B cell (primary cell): ENCODE measurements around the gene SLC9A5. TPM values are rescaled to one million over a fixed set of nuclear protein-coding genes. Genes with fewer than 3 reads are reported as not detected.

Experiments used
- ATAC-seq: fragments of 200-7000 bp; cut with Tn5 transposase; one replicate; pipeline ENCODE4 v1.10.0; 2021; ENCODE audit warnings: low read depth, mild to moderate bottlenecking, moderate number of reproducible peaks, moderate library complexity
- CTCF ChIA-PET: fragments of 350-600 bp; sonication (Branson Sonifier 250); formaldehyde crosslinking; loops from one replicate; lab custom pipeline; 2021; ENCODE audit warnings: antibody characterized with exemption, inconsistent platforms; lab: Charles Lee
- POLR2A ChIA-PET: fragments of 350-600 bp; sonication (Branson Sonifier 250); formaldehyde crosslinking; loops from one replicate; lab custom pipeline; 2021; ENCODE audit warnings: antibody characterized with exemption; lab: Charles Lee
- DNase-seq: peaks from one replicate; pipeline ENCODE4 v3.0.0; 2013
- H2AFZ ChIP-seq: 2 replicates; pipeline ENCODE4 v1.6.1; 2012; ENCODE audit warnings: mild to moderate bottlenecking, low read depth, low read length; ENCODE audit not compliant: insufficient read depth, poor library complexity, severe bottlenecking
- H3K27ac ChIP-seq, 2 donors: 1 replicate in 1 of 2; 2 replicates in 1 of 2; pipeline ENCODE4 v1.5.1; 2012 to 2013; ENCODE audit warnings: low read length in 2 of 2, mild to moderate bottlenecking in 2 of 2, moderate library complexity in 1 of 2
- H3K27me3 ChIP-seq, 4 experiments: fragments of 200-600 bp in 1 of 4; sonication (generic) in 1 of 4; replicated peaks in 1 of 4; 1 replicate in 2 of 4; 2 replicates in 2 of 4; pipeline versions ENCODE4 v1.6.1 to v1.7.0; 2013 to 2016; ENCODE audit warnings: low read length in 3 of 4, mild to moderate bottlenecking in 2 of 4, mixed read lengths in 1 of 4, moderate library complexity in 1 of 4; ENCODE audit not compliant: insufficient read depth in 4 of 4, control insufficient read depth in 3 of 4; ENCODE audit errors: control extremely low read depth in 1 of 4
- H3K36me3 ChIP-seq, 2 experiments: replicated peaks in 1 of 2; 1 replicate in 1 of 2; 2 replicates in 1 of 2; pipeline versions ENCODE4 v1.6.1 to v1.7.1; 2013; ENCODE audit warnings: low read length in 1 of 2; ENCODE audit not compliant: insufficient read depth in 2 of 2, control insufficient read depth in 1 of 2; ENCODE audit errors: control extremely low read depth in 1 of 2, extremely low read depth in 1 of 2
- H3K4me1 ChIP-seq, 2 donors: fragments of 200-600 bp in 1 of 2; sonication (generic) in 1 of 2; 1 replicate in 1 of 2; 2 replicates in 1 of 2; pipeline versions ENCODE4 v1.5.1 to v1.6.1; 2013 to 2017; ENCODE audit warnings: low read length in 2 of 2; ENCODE audit not compliant: control insufficient read depth in 2 of 2, insufficient read depth in 2 of 2
- H3K4me2 ChIP-seq: replicated peaks from 2 replicates; pipeline ENCODE3; 2012; ENCODE audit warnings: mild to moderate bottlenecking, low read depth, low read length; ENCODE audit not compliant: poor library complexity, severe bottlenecking
- H3K4me3 ChIP-seq, 5 experiments: fragments of 200-600 bp in 1 of 5; sonication (generic) in 1 of 5; 1 replicate in 3 of 5; 2 replicates in 2 of 5; pipeline versions ENCODE4 v1.5.1 to v1.7.0; 2011 to 2016; ENCODE audit warnings: low read length in 4 of 5, mild to moderate bottlenecking in 4 of 5, low read depth in 2 of 5, control low read depth in 1 of 5, moderate library complexity in 1 of 5; ENCODE audit not compliant: insufficient read depth in 1 of 5; ENCODE audit errors: control extremely low read depth in 1 of 5, extremely low read depth in 1 of 5
- H3K79me2 ChIP-seq: fragments of 200-600 bp; sonication (generic); one replicate; pipeline ENCODE4 v1.6.0; 2016; ENCODE audit warnings: low read length; ENCODE audit not compliant: control insufficient read depth, insufficient read depth
- H3K9ac ChIP-seq: fragments of 200-600 bp; sonication (generic); 2 replicates; pipeline ENCODE4 v1.6.1; 2017; ENCODE audit warnings: mild to moderate bottlenecking, low read length, moderate library complexity
- H3K9me3 ChIP-seq, 3 donors: one replicate each; pipeline versions ENCODE4 v1.6.1 to v1.7.1; 2013; ENCODE audit warnings: low read length in 2 of 3; ENCODE audit not compliant: control insufficient read depth in 2 of 3, insufficient read depth in 1 of 3; ENCODE audit errors: control extremely low read depth in 1 of 3
- H4K20me1 ChIP-seq: 2 replicates; pipeline ENCODE4 v1.6.0; 2012; ENCODE audit warnings: mild to moderate bottlenecking, low read length; ENCODE audit not compliant: insufficient read depth, control insufficient read depth, poor library complexity, severe bottlenecking
- H3K27ac Mint-ChIP-seq: one replicate; pipeline ENCODE4 v1.8.0; 2021; ENCODE audit warnings: mixed read lengths
- H3K27me3 Mint-ChIP-seq: one replicate; pipeline ENCODE4 v1.8.0; 2021; ENCODE audit warnings: mixed read lengths
- H3K4me1 Mint-ChIP-seq: one replicate; pipeline ENCODE4 v1.8.0; 2021; ENCODE audit warnings: mixed read lengths
- H3K4me3 Mint-ChIP-seq: one replicate; pipeline ENCODE4 v1.8.0; 2021; ENCODE audit warnings: mixed read lengths
- H3K9me3 Mint-ChIP-seq: one replicate; pipeline ENCODE4 v1.8.0; 2022; ENCODE audit warnings: mixed read lengths; ENCODE audit not compliant: insufficient read depth
- EZH2 ChIP-seq: IDR thresholded peaks from 2 replicates; pipeline ENCODE4 v1.6.1; 2012; ENCODE audit warnings: borderline replicate concordance, low read depth, mild to moderate bottlenecking, moderate library complexity, low read length; ENCODE audit not compliant: insufficient read depth, poor library complexity, severe bottlenecking
- WGBS: methylation state at CpG from one replicate; pipeline ENCODE4 v1.1.5; 2013; ENCODE audit warnings: missing lambda C conversion rate; ENCODE audit not compliant: insufficient coverage; 5-methylcytosine and 5-hydroxymethylcytosine counted together
- intact Hi-C: fragments of 100-400 bp; cut with micrococcal nuclease; formaldehyde crosslinking; loops from one replicate; pipeline ENCODE4 v1.10.0; 2022
- polyA plus RNA-seq: library from polyadenylated mRNA; depleted of rRNA; stranded (reverse); fragments of >200 nt; gene quantifications from 2 replicates; pipeline ENCODE4 v1.2.3, GENCODE V29; 2012
- total RNA-seq, 2 donors: library from RNA; stranded (reverse); fragments of 120-200 nt in 1 of 2; gene quantifications; 1 replicate in 1 of 2; 2 replicates in 1 of 2; pipeline versions ENCODE4 v1.2.3 to v1.2.4, GENCODE V29; 2013 to 2022
- TF ChIP-seq, protein P1 (sequence below): fragments of 200-600 bp; IDR thresholded peaks from one replicate; pipeline ENCODE4 v1.8.0; 2022; ENCODE audit warnings: antibody characterized with exemption, mild to moderate bottlenecking

SLC9A5 gene
- total and polyA plus RNA-seq, 2 donors (not counting 1 experiment from before 2014, with no cell fraction given), result 1.7 TPM

DNA sequence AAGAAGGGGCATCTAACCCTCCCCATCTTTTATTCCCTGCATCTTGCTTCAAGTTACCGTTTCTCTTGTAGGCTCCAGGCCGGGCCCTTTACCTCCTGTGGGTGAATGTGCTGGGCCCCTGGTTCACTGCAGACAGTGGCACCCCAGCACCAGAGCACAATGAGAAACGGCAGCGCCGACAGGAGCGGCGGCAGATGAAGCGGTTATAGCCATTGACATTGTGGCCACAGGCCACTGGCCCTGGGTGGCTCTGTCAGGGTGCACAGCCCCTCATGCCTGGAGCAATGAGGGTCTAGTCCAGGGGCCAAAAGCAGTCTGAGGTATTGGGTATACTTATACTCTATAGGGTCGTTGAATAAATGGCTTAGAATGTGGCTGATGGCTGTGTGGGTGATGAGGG is 19.9 kb upstream of the SLC9A5 start:
- Mint-ChIP-seq H3K27me3 (no peaks in the 10 kb centered on the region), H3K4me3 (peak overlapping the region; percentile 39), H3K9me3 (no peaks in the 10 kb centered on the region), H3K4me1 (peaks cover 29% of the 10 kb centered on the region), H3K27ac (peak overlapping the region; percentile 10)
- peaks cover 15 to 22% of the 10 kb centered on the region in 2 donors for H3K4me1 ChIP-seq
- ChIA-PET POLR2A (interaction anchor here (0.7 kb wide), 1 partner anchor 16 kb away, joined by 3 read pairs; no protein-coding TSS in a partner anchor), CTCF (interaction anchor here (0.6 to 4.2 kb wide), 2 partner anchors 16 to 549 kb away, joined by 3 to 33 read pairs; no protein-coding TSS in a partner anchor)
- intact Hi-C loops, result no loop called here
- no peak overlapping the region for H3K4me3 ChIP-seq
- H3K9ac ChIP-seq, result no peak overlapping the region
- H4K20me1 ChIP-seq, result peaks cover 19% of the 10 kb centered on the region
- ATAC-seq (no peak), DNase-seq (no peak)
- H3K79me2 ChIP-seq, result peaks cover 17% of the 10 kb centered on the region
- WGBS, result 95% methylated on average over 9 of the region's 9 CpGs
- H3K27ac ChIP-seq, result no peak overlapping the region
- peaks cover 0 to 35% of the 10 kb centered on the region in 2 experiments for H3K36me3 ChIP-seq
- TF ChIP-seq, protein P1, sequence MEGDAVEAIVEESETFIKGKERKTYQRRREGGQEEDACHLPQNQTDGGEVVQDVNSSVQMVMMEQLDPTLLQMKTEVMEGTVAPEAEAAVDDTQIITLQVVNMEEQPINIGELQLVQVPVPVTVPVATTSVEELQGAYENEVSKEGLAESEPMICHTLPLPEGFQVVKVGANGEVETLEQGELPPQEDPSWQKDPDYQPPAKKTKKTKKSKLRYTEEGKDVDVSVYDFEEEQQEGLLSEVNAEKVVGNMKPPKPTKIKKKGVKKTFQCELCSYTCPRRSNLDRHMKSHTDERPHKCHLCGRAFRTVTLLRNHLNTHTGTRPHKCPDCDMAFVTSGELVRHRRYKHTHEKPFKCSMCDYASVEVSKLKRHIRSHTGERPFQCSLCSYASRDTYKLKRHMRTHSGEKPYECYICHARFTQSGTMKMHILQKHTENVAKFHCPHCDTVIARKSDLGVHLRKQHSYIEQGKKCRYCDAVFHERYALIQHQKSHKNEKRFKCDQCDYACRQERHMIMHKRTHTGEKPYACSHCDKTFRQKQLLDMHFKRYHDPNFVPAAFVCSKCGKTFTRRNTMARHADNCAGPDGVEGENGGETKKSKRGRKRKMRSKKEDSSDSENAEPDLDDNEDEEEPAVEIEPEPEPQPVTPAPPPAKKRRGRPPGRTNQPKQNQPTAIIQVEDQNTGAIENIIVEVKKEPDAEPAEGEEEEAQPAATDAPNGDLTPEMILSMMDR, result no peak
- no peak for TF ChIP-seq EZH2
- no peaks in the 10 kb centered on the region for H3K27me3 ChIP-seq
- no peak overlapping the region for H2AFZ ChIP-seq
- H3K9me3 ChIP-seq, result no peaks in the 10 kb centered on the region
- no peak overlapping the region for H3K4me2 ChIP-seq

DNA sequence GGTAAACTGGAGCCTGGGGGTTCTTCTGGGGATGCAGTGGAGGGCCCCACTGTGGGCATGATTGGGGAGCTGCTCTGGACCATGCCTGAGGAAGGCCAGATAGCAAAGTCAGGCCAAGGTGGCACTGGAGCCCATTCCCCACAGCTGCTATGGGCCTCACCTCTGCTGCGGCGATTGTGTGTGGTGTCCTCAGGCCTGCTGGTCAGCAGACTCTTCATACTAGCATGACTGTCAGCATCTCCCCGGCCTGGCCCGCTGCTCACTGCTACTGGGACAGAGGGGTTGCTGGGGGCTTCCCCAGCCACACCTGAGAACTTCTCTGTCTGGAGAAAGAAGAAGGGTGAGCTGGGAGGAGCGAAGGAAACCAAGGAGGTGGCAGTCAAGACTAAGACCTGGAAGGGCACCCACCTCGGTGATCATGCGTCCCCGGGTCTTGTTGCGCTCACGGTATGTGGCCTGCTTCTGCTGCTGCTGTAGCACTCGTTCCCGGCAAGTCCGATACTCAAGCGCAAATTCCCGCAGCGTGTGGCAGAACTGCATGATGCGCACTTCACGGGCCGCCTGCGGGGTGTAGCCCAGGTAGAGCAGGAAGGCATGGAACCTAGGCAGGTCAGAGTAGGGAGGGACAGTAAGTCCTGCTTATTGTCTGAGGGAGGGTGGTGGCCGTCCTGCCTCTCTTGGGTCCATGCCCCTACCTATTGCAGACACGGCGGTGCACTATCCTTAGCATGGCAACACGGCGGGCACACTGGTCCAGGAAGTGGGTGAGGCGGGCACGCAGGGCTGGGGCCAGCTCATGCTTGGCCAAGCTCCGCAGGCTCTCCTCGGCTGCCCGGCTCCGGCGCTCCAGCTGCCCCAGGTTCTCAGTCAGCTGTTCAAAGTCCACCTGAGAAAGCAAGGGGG is 18.6 kb upstream of the SLC9A5 start:
- Histone ChIP-seq H3K4me1 (peaks cover 15 to 22% of the 10 kb centered on the region in 2 donors), H3K79me2 (peaks cover 17% of the 10 kb centered on the region), H3K27ac (no peak overlapping the region), H3K4me2 (no peak overlapping the region), H3K27me3 (no peaks in the 10 kb centered on the region), H4K20me1 (peaks cover 19% of the 10 kb centered on the region), H3K9ac (no peak overlapping the region), H3K36me3 (peaks cover 0 to 41% of the 10 kb centered on the region in 2 experiments), H2AFZ (no peak overlapping the region), H3K9me3 (no peaks in the 10 kb centered on the region), H3K4me3 (no peak overlapping the region)
- POLR2A ChIA-PET, result no interaction called here
- intact Hi-C loops, result no loop called here
- WGBS, result 96% methylated on average over 32 of the region's 32 CpGs
- H3K27ac Mint-ChIP-seq, result no peak overlapping the region
- CTCF ChIA-PET, result interaction anchor here (2.5 kb wide), 1 partner anchor 15 kb away, joined by 9 read pairs; no protein-coding TSS in a partner anchor
- TF ChIP-seq EZH2, result no peak
- TF ChIP-seq, protein P1, result no peak
- H3K4me3 Mint-ChIP-seq, result peak overlapping the region; percentile 19
- ATAC-seq, result no peak
- H3K4me1 Mint-ChIP-seq, result peaks cover 28% of the 10 kb centered on the region
- DNase-seq, result no peak
- no peaks in the 10 kb centered on the region for H3K27me3 Mint-ChIP-seq
- H3K9me3 Mint-ChIP-seq, result no peaks in the 10 kb centered on the region
